ENCODE results near the gene TMEM53.

- TF ChIP-seq CTCF (conservative IDR thresholded peaks at IDR 0.05; ENCODE audit: low read depth, low read length) = no peak
- no peak for TF ChIP-seq EZH2 (IDR thresholded peaks at IDR 0.05; ENCODE audit: borderline replicate concordance, low read depth, low read length, poor library complexity, severe bottlenecking)
Observed at GRCh38 chr1:44661781-44662682, 12.2 kb downstream of the TMEM53 start.
